ENCODE results near the gene STK33.

DNA sequence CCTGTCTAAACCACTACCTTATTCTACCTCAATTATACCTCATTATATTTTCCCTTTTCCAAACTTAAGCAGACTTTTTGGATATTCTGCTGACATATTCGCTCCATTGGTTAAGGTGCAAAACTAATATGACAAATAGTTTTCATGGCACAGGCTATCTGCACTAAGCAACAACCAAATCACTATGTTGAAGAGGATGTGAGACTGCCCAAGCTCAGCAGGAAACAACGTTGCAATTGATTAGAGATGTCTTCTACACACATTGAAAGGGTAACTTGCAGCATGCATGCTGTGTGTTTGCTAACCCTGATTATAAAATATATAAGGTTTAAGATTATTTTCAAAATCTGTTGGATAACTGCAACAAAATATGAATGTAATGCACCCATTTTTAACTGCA lies 61.6 kb downstream of the STK33 start:
- TF ChIP-seq, protein P1, sequence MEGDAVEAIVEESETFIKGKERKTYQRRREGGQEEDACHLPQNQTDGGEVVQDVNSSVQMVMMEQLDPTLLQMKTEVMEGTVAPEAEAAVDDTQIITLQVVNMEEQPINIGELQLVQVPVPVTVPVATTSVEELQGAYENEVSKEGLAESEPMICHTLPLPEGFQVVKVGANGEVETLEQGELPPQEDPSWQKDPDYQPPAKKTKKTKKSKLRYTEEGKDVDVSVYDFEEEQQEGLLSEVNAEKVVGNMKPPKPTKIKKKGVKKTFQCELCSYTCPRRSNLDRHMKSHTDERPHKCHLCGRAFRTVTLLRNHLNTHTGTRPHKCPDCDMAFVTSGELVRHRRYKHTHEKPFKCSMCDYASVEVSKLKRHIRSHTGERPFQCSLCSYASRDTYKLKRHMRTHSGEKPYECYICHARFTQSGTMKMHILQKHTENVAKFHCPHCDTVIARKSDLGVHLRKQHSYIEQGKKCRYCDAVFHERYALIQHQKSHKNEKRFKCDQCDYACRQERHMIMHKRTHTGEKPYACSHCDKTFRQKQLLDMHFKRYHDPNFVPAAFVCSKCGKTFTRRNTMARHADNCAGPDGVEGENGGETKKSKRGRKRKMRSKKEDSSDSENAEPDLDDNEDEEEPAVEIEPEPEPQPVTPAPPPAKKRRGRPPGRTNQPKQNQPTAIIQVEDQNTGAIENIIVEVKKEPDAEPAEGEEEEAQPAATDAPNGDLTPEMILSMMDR (IDR thresholded peaks at IDR 0.05): no peak
- TF ChIP-seq POLR2A (IDR thresholded peaks at IDR 0.05): no peak

Measured in adrenal gland (tissue), 5 donors.